ENCODE measurements around the gene FMO1. TPM values are rescaled to one million over a fixed set of nuclear protein-coding genes. Genes with fewer than 3 reads are reported as not detected.

Gene FMO1
- total RNA-seq, 1 donor from 2014 or later, result not detected

- H3K27ac ChIP-seq, result peak overlapping the region in 1 of 2 donors; percentile 38
- intact Hi-C loops (cut with DNase I), result no loop called here
- no peak for DNase-seq (ENCODE audit: low spot score in 2 of 2)
- no peak for TF ChIP-seq CTCF (IDR thresholded peaks at IDR 0.05)
- no peaks in the 10 kb centered on the region for H3K9me3 ChIP-seq
- H3K36me3 ChIP-seq, result peaks cover 19 to 48% of the 10 kb centered on the region in 2 donors
- H3K4me3 ChIP-seq, result no peak overlapping the region
- H3K27me3 ChIP-seq, result no peaks in the 10 kb centered on the region
- no peaks in the 10 kb centered on the region for H3K4me1 ChIP-seq
Measured at GRCh38 chr1:171210355-171210754, 37.9 kb upstream of the FMO1 start.

- Histone ChIP-seq H3K27me3 (no peaks in the 10 kb centered on the region), H3K27ac (peak overlapping the region; percentile 54 to 67), H3K4me3 (no peak overlapping the region), H3K36me3 (peaks cover 0 to 24% of the 10 kb centered on the region in 2 donors), H3K9me3 (no peaks in the 10 kb centered on the region), H3K4me1 (peaks cover 0 to 2% of the 10 kb centered on the region in 2 donors)
- intact Hi-C loops (cut with DNase I), result no loop called here
- no peak for DNase-seq (ENCODE audit: low spot score in 2 of 2)
- no peak for TF ChIP-seq CTCF (IDR thresholded peaks at IDR 0.05)
Measured at GRCh38 chr1:171212607-171213351, 35.5 kb upstream of the FMO1 start.

GRCh38 chr1:171213559-171214454, 34.5 kb upstream of the FMO1 start:
- peak overlapping the region; percentile 54 to 67 for H3K27ac ChIP-seq
- no peaks in the 10 kb centered on the region for H3K27me3 ChIP-seq
- H3K4me1 ChIP-seq, result peaks cover 0 to 12% of the 10 kb centered on the region in 2 donors
- no peak for DNase-seq (ENCODE audit: low spot score in 2 of 2)
- no peak overlapping the region for H3K4me3 ChIP-seq
- H3K9me3 ChIP-seq, result no peaks in the 10 kb centered on the region
- H3K36me3 ChIP-seq, result peaks cover 0 to 15% of the 10 kb centered on the region in 2 donors
- no peak for TF ChIP-seq CTCF (IDR thresholded peaks at IDR 0.05)
- intact Hi-C loops (cut with DNase I), result no loop called here

- no peaks in the 10 kb centered on the region for H3K9me3 ChIP-seq
- no peak for TF ChIP-seq CTCF (IDR thresholded peaks at IDR 0.05)
- no peak overlapping the region for H3K4me3 ChIP-seq
- no peak for DNase-seq (ENCODE audit: low spot score in 2 of 2)
- H3K4me1 ChIP-seq, result peaks cover 12 to 30% of the 10 kb centered on the region in 2 donors
- no peaks in the 10 kb centered on the region for H3K27me3 ChIP-seq
- peak overlapping the region; percentile 89 to 90 for H3K27ac ChIP-seq
- intact Hi-C loops (cut with DNase I), result no loop called here
- no peaks in the 10 kb centered on the region for H3K36me3 ChIP-seq
Measured at GRCh38 chr1:171217658-171218443, 30.4 kb upstream of the FMO1 start.

- H3K4me3 ChIP-seq, result no peak overlapping the region
- peak overlapping the region; percentile 89 to 90 for H3K27ac ChIP-seq
- peaks cover 12 to 37% of the 10 kb centered on the region in 2 donors for H3K4me1 ChIP-seq
- no peak for DNase-seq (ENCODE audit: low spot score in 2 of 2)
- TF ChIP-seq CTCF (IDR thresholded peaks at IDR 0.05), result no peak
- no peaks in the 10 kb centered on the region for H3K36me3 ChIP-seq
- H3K9me3 ChIP-seq, result no peaks in the 10 kb centered on the region
- H3K27me3 ChIP-seq, result no peaks in the 10 kb centered on the region
- intact Hi-C loops (cut with DNase I), result loop anchor here (1.0 kb wide), 1 partner anchor 77 kb away; no protein-coding TSS in a partner anchor
Measured at GRCh38 chr1:171218661-171219060, 29.6 kb upstream of the FMO1 start.

All from ascending aorta (tissue), 2 donors.